HG03460 (cell line): ENCODE measurements around the gene ETFRF1.

Experiments used
- ATAC-seq: cut with Tn5 transposase; IDR thresholded peaks from one replicate; pipeline ENCODE4 v1.9.1; 2021; ENCODE audit not compliant: unreplicated experiment

ETFRF1 gene

DNA sequence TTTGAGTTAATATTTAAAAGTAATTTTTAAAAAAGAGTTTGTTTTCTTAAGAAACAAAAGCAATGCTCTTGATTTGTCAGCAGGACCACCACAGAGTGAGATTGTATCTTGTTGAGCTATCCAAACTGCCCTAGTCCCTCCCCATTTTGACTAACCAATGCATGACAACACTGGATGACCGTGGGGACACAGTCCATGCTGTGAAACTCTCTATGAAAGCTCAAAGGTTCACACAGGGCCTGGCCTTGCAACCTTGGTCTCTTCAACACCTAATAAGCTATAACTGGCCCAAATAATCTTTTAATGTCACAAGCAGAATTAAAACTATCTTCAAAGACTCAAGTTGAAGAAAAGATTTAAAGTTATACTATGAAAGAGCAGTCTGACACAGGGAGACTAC, 13.5 kb downstream of the ETFRF1 start:
- no peak for ATAC-seq

DNA sequence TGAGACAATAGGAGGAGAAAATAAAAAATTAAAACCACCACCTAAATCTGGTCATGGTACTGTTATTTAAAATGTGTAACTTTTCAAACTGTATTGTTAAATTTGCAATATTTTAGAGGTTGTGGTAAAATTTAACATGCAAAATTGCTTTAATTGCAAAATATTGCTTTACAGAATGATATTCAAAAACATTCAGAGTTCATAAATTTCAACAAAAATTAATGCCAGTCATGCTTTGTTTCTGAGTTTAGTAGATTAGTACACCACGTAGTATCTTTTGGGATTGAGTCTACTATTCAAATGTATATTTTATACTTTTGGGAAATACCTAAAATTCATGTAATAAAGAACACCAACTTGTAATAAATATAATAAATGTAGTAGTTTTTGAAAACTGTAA, 18.3 kb downstream of the ETFRF1 start:
- no peak for ATAC-seq

- no peak for ATAC-seq
Measured at GRCh38 chr12:25236190-25236589, 41.2 kb downstream of the ETFRF1 start.

- ATAC-seq = no peak
Measured at GRCh38 chr12:25236626-25237025, 41.6 kb downstream of the ETFRF1 start.

DNA sequence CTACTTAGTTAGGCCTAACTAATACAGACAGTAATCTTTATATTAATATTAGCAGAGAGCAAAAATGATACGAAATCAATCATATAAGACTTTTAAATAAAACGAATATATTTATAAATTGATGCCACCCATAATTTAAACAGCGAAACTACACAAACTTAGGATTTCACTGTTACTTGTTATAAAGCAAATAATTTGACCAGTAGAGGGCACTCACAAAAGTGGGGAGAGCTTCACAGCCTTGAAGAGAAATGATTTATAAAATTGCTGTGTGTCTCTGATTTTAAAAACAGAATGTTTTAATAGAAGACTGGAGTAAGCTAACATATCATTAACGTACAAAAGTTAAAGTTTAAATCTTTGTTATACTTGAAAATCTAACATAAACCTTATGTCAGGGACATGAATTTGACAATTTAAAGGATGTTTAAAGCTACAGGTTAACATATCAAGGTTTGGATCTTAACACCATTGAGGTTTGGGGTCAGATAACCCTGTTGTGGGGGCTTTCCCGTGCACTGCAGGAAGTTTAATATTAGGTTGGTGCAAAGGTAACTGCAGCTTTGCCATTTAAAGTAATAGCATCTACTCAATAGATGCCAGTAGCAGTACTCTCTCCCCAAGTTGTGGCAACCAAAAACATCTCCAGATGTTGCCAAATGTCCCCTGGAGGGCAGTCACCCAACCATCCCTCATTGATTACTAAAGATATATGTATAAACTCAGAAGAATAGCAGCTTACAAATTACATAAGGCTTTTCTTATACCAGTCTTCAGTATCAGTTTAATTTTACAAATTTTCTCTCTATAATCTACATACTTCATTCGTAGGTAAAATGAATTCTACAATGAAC, 46.4 kb downstream of the ETFRF1 start:
- peak; percentile 72 for ATAC-seq

GRCh38 chr12:25242981-25243679, 48.1 kb downstream of the ETFRF1 start:
- no peak for ATAC-seq

GRCh38 chr12:25243680-25243990, 48.6 kb downstream of the ETFRF1 start:
- no peak for ATAC-seq

GRCh38 chr12:25245491-25245890, 50.5 kb downstream of the ETFRF1 start:
- no peak for ATAC-seq

- ATAC-seq = no peak
Measured at GRCh38 chr12:25248137-25248536, 53.1 kb downstream of the ETFRF1 start.

DNA sequence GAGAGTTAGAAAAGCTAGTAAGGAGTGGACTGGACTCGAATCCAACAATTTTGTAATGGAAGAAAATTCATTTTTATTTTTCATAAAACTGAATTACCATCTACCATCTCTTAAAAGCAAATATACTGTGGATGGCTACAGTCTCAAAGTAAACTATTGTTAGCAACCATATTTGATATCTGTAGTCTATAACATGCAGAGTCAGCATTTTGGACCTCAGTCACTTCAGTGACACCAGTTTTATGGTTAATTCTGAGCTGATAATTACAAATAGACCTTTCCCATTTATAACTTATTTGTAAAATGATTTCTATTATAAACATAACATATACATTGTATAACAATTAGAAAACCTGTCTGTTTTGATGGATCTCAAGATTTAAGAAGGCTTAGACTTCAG, 53.7 kb downstream of the ETFRF1 start:
- no peak for ATAC-seq

DNA sequence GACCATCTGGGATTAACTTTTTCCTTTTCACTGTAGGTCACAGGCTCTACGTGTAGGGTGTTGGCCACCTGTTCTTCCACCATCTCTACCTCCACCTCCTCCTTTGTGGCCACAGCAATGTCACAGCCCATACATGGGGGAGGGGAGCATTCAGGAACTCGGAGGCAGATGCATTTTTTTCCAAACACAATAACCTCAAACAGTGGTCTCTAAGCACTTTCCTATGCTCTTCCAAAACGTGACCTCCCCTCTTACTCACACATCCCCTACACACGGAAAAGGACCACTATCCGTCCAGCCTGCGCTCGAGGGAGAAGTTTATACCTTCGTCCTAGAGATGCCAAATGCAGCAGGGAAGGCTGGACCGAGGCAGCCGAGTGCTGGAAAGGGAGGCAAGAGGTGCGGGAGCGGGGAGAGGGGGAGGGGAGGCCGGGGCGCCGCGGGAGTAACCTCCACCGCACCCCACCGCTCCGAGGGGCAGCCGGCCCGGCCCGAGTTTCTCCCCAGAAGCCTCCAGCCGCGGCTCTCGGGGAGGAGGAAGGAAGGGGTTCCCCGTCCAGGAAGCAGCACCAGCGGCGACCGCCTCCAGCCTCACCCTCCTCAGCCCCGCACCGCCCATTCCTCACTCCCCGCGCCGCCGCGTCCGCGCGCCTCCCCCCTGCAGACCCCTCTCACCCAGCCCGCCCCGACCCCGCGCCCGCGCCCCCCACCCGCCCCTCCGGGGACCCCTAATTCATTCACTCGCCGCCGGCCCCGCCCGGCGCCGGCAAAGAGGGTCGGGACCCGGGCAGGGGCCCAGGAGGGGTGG, 55.1 kb downstream of the ETFRF1 start:
- ATAC-seq = peak; percentile 40

GRCh38 chr12:25250744-25251730, 56.0 kb downstream of the ETFRF1 start, which contains the start of gene KRAS:
Gene KRAS (minus strand): TSS chr12:25250929.
- peak; percentile 76 for ATAC-seq

- no peak for ATAC-seq
Measured at GRCh38 chr12:25251769-25252168, 56.7 kb downstream of the ETFRF1 start.

- no peak for ATAC-seq
Measured at GRCh38 chr12:25252946-25253345, 57.9 kb downstream of the ETFRF1 start.

DNA sequence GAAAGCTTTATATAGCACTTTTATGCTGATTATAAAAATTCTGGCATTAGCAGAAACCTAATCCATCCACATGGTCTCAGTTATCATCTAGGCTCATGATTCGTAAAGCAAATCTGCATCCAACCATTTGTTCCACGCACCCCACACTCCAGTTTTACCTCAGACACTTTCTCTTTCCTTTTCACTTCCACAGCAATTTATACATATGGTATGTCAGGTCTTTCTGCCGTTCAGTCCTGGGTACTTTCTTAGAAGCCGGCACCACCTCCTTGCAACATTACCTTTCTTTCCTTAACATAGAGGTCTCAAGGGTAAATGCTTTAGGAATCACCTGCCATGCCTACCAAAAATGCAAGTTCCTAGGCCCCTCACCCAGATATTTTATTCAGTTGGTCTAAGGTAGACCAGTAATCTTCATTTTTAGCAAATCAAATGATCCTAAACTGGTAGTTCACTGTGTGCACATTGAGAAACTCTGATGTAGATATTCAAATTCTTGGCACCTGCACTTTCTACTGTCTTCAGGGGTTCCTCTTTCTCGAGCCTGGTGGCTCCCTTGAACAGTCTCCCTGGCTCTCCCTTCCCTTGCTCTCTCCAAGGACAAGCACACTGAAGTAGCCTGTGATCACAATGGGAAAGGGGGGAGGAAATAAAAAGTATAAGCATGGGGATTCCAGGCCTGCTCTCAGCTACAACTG, 58.5 kb downstream of the ETFRF1 start:
- ATAC-seq = no peak

DNA sequence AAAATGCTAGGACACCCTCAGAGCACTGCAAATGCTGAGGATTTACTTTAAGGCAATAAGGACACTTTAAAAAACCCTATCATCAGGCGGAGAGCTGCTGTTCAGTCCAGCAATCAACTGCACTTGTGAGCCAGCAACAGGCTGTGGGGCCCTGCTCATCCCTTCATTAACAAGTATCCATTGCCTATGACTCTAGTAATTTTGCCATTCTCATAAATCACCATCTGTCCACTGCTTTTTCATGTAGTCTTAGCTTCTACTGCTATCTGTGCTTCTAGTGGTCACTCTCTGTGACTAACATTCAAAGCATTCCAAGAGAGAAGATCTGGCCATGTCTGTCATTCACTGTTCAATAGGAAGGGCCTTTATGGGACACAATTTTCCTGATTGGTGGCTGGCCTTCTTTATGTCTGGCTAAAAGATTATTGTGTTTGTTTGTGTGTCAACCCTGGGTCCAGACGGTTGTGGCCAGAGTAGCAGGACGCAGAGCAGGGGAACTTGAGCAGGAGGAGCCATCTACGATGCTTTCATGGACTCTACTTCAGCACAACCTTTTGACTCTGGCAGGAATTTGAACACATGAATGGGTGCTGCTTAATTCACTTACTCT, 59.3 kb downstream of the ETFRF1 start:
- ATAC-seq = no peak
